GM12878 (cell line): ENCODE data around the gene DNTTIP2. TPM values are rescaled to one million over a fixed set of nuclear protein-coding genes. Genes with fewer than 3 reads are reported as not detected.

Source experiments
- ATAC-seq: fragments of 200-7000 bp; cut with Tn5 transposase; 3 replicates; pipeline ENCODE4 v1.9.1; 2020; ENCODE audit warnings: mild to moderate bottlenecking, moderate library complexity
- BruUV-seq: library from RNA; stranded (reverse); fragments of 400-500 nt; replicated peaks from 2 replicates; lab custom pipeline; 2021; lab: Mats Ljungman, UMichigan
- CTCF ChIA-PET: fragments of 300-600 bp; sonication (Branson Sonifier 250); formaldehyde crosslinking; extraction: SDS; loops from one replicate; lab custom pipeline; 2021; ENCODE audit warnings: inconsistent platforms; lab: Yijun Ruan, JAX
- POLR2A ChIA-PET: fragments of 350-600 bp; formaldehyde crosslinking; extraction: SDS; loops from one replicate; lab custom pipeline; 2021; ENCODE audit warnings: inconsistent platforms; lab: Charles Lee
- RAD21 ChIA-PET: fragments of 300-600 bp; sonication (Branson Sonifier 250); formaldehyde crosslinking; loops from one replicate; lab custom pipeline; 2023; ENCODE audit warnings: antibody characterized with exemption; ENCODE audit not compliant: unreplicated experiment; lab: Charles Lee
- SMC1A ChIA-PET: fragments of 300-600 bp; sonication (Branson Sonifier 250); formaldehyde crosslinking; loops from one replicate; lab custom pipeline; 2023; ENCODE audit not compliant: unreplicated experiment, uncharacterized antibody; lab: Charles Lee
- DNase-seq: peaks from one replicate; pipeline ENCODE4 v3.0.0-alpha.2; 2011; ENCODE audit warnings: low read depth, low spot score
- FAIRE-seq: peaks from 3 replicates; lab custom pipeline; 2011; peaks lifted over from hg19 to GRCh38; lab: Jason Lieb, UNC
- H2AFZ ChIP-seq: 2 replicates; pipeline ENCODE4 v1.6.0; 2011; ENCODE audit warnings: low read depth, low read length, control low read depth; ENCODE audit not compliant: control insufficient read depth
- H3K27ac ChIP-seq: 2 replicates; pipeline ENCODE4 v1.5.1; 2011; ENCODE audit warnings: control low read depth; ENCODE audit not compliant: control insufficient read depth, insufficient read depth
- H3K27me3 ChIP-seq, 2 experiments: replicated peaks in 1 of 2; 2 replicates each; pipeline versions ENCODE4 v1.6.0 to v1.6.1; 2011; ENCODE audit warnings: low read length in 1 of 2; ENCODE audit not compliant: control insufficient read depth in 2 of 2, insufficient read depth in 2 of 2
- H3K36me3 ChIP-seq, 2 experiments: 2 replicates each; pipeline ENCODE4 v1.5.1; 2011; ENCODE audit warnings: low read length in 1 of 2; ENCODE audit not compliant: control insufficient read depth in 2 of 2, insufficient read depth in 2 of 2
- H3K4me1 ChIP-seq: 2 replicates; pipeline ENCODE4 v1.6.1; 2011; ENCODE audit warnings: mild to moderate bottlenecking, low read length, moderate library complexity, mixed read lengths; ENCODE audit not compliant: control insufficient read depth, insufficient read depth
- H3K4me2 ChIP-seq: 2 replicates; pipeline ENCODE4 v1.6.0; 2011; ENCODE audit warnings: control low read depth; ENCODE audit not compliant: control insufficient read depth, insufficient read depth
- H3K4me3 ChIP-seq: fragments of 200-600 bp; sonication (generic); 2 replicates; pipeline ENCODE4 v1.5.1; 2016
- H3K79me2 ChIP-seq: 2 replicates; pipeline ENCODE4 v1.6.0; 2011; ENCODE audit warnings: low read length; ENCODE audit not compliant: control insufficient read depth, insufficient read depth
- H3K9ac ChIP-seq: 2 replicates; pipeline ENCODE4 v1.8.0; 2011; ENCODE audit warnings: low read length, control low read depth, mixed read lengths; ENCODE audit not compliant: control insufficient read depth, insufficient read depth
- H3K9me3 ChIP-seq: replicated peaks from 3 replicates; pipeline ENCODE4 v1.5.1; 2011; ENCODE audit warnings: mild to moderate bottlenecking, low read length; ENCODE audit not compliant: control insufficient read depth, insufficient read depth
- H4K20me1 ChIP-seq: 2 replicates; pipeline ENCODE4 v1.6.0; 2011; ENCODE audit not compliant: control insufficient read depth, insufficient read depth
- ASH2L ChIP-seq: fragments of 300-600, 200-600 bp; sonication (generic); IDR thresholded peaks from 2 replicates; pipeline ENCODE4 v1.6.1; 2017; ENCODE audit warnings: low read depth, mild to moderate bottlenecking, borderline replicate concordance
- CBFB ChIP-seq: IDR thresholded peaks from 2 replicates; pipeline ENCODE4 v1.6.1; 2016; ENCODE audit warnings: antibody characterized with exemption, low read depth
- CREB1 ChIP-seq: IDR thresholded peaks from 2 replicates; pipeline ENCODE4 v1.6.1; 2012; ENCODE audit warnings: low read depth, mild to moderate bottlenecking, inconsistent platforms
- HCFC1 ChIP-seq: fragments of 150-350 bp; IDR thresholded peaks from 2 replicates; pipeline ENCODE4 v1.6.1; 2014; ENCODE audit warnings: low read length
- KLF5 ChIP-seq: fragments of 450-650 bp; IDR thresholded peaks from 2 replicates; pipeline ENCODE4 v1.6.1; 2014; ENCODE audit warnings: mild to moderate bottlenecking; ENCODE audit not compliant: partially characterized antibody
- MYC ChIP-seq: IDR thresholded peaks from 2 replicates; pipeline ENCODE4 v1.6.1; 2011; ENCODE audit warnings: mild to moderate bottlenecking, low read length, moderate library complexity, inconsistent platforms; ENCODE audit not compliant: insufficient read depth, insufficient replicate concordance, insufficient read length, severe bottlenecking
- RAD51 ChIP-seq: fragments of 450-650 bp; IDR thresholded peaks from 2 replicates; pipeline ENCODE4 v1.6.1; 2016; ENCODE audit warnings: moderate library complexity, mild to moderate bottlenecking, inconsistent platforms
- SIN3A ChIP-seq: IDR thresholded peaks from 2 replicates; pipeline ENCODE4 v1.6.1; 2012; ENCODE audit warnings: low read depth, low read length, improper control_type of control experiment
- SMAD5 ChIP-seq: IDR thresholded peaks from 2 replicates; pipeline ENCODE4 v1.6.1; 2016; ENCODE audit warnings: antibody characterized with exemption, low read depth
- WGBS: methylation state at CpG from one replicate; pipeline ENCODE4 v1.1.6; 2016; ENCODE audit warnings: low lambda C conversion rate; ENCODE audit not compliant: insufficient replicate concordance, insufficient coverage; ENCODE audit errors: missing lambda C conversion rate; 5-methylcytosine and 5-hydroxymethylcytosine counted together
- in situ Hi-C: fragments of 300-500 bp; cut with MboI; formaldehyde crosslinking; loops from 9 replicates; pipeline ENCODE4 v1.14.3; 2018; ENCODE audit warnings: mixed read lengths
- intact Hi-C: fragments of 100-400 bp; cut with micrococcal nuclease; formaldehyde crosslinking; loops from one replicate; pipeline ENCODE4 v1.14.2; 2022; ENCODE audit not compliant: unreplicated experiment
- polyA plus RNA-seq, 11 experiments: library from polyadenylated mRNA; depleted of rRNA in 4 of 11; unstranded in 6 of 11; stranded (reverse) in 5 of 11; fragments of >200 nt; fragmentation: Nextera tagmentation in 4 of 11; fragmentation: Illumina TruSeq in 1 of 11; extraction: Ambion mirVana in 4 of 11; extraction: Trizol in 1 of 11; gene quantifications; 1 replicate in 1 of 11; 2 replicates in 10 of 11; pipeline versions ENCODE4 v1.2.1 to v1.2.3, GENCODE V29; 2011 to 2016; ENCODE audit warnings: inconsistent platforms in 2 of 11, missing spikeins in 2 of 11, low read depth in 1 of 11
- total RNA-seq, 4 experiments: library from RNA; depleted of rRNA in 3 of 4; stranded (reverse); fragments of >200 nt in 3 of 4; fragmentation: Illumina TruSeq in 1 of 4; extraction: Trizol in 1 of 4; gene quantifications; 2 replicates each; pipeline versions ENCODE4 v1.2.1 to v1.2.3, GENCODE V29; 2013 to 2021
- TF ChIP-seq, protein P1 (sequence below): IDR thresholded peaks from 2 replicates; pipeline ENCODE4 v1.6.1; 2011; ENCODE audit warnings: low read depth, mild to moderate bottlenecking, low read length, moderate library complexity, borderline replicate concordance; ENCODE audit errors: extremely low read depth
- TF ChIP-seq, protein P2 (sequence below): fragments of 450-650 bp; IDR thresholded peaks from 2 replicates; pipeline ENCODE4 v1.6.1; 2017; ENCODE audit warnings: mild to moderate bottlenecking, moderate library complexity
- TF ChIP-seq, protein P3 (sequence below): IDR thresholded peaks from 2 replicates; pipeline ENCODE4 v1.6.1; 2011; ENCODE audit warnings: low read depth, low read length, improper control_type of control experiment, borderline replicate concordance
- TF ChIP-seq, protein P4 (sequence below): IDR thresholded peaks from 2 replicates; pipeline ENCODE4 v1.6.1; 2012; ENCODE audit warnings: low read depth, low read length, improper control_type of control experiment

Gene DNTTIP2
- total and polyA plus RNA-seq, 10 of the 15 experiments (the other 5 are each of a cell fraction or from before 2014, with no cell fraction given) = 34.3 to 99.2 (median 74.9) TPM

DNA sequence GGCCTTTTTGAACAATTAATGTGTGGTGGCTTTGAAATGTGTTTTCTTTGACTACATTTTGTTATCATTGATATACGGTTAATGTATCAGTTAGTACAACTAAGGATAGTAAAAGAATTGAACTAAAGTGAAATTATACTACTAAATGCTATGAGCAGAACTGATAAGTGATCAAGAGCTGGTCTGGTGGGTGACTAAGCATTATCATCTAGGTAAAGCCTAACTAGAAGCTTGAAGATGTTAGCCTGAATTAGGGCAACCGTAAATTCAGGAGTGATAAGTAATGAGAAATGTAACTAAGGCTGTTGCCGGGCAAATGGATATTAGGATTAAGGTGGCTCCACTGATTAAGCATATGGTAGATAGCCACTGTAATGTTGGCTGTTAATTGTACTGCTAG is 46.2 kb upstream of the DNTTIP2 start:
- no TSS peak for BruUV-seq
- DNase-seq = no peak
- intact Hi-C loops = no loop called here
- Histone ChIP-seq H2AFZ (no peak overlapping the region), H3K4me1 (no peaks in the 10 kb centered on the region), H4K20me1 (no peaks in the 10 kb centered on the region), H3K4me3 (no peak overlapping the region), H3K36me3 (no peaks in the 10 kb centered on the region), H3K79me2 (no peaks in the 10 kb centered on the region), H3K9me3 (no peaks in the 10 kb centered on the region), H3K4me2 (no peak overlapping the region), H3K27me3 (no peaks in the 10 kb centered on the region), H3K9ac (no peak overlapping the region), H3K27ac (no peak overlapping the region)
- TF ChIP-seq, protein P1, sequence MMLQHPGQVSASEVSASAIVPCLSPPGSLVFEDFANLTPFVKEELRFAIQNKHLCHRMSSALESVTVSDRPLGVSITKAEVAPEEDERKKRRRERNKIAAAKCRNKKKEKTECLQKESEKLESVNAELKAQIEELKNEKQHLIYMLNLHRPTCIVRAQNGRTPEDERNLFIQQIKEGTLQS = no peak
- TF ChIP-seq ASH2L = no peak
- TF ChIP-seq MYC = no peak
- no peak for TF ChIP-seq SIN3A
- TF ChIP-seq, protein P2, sequence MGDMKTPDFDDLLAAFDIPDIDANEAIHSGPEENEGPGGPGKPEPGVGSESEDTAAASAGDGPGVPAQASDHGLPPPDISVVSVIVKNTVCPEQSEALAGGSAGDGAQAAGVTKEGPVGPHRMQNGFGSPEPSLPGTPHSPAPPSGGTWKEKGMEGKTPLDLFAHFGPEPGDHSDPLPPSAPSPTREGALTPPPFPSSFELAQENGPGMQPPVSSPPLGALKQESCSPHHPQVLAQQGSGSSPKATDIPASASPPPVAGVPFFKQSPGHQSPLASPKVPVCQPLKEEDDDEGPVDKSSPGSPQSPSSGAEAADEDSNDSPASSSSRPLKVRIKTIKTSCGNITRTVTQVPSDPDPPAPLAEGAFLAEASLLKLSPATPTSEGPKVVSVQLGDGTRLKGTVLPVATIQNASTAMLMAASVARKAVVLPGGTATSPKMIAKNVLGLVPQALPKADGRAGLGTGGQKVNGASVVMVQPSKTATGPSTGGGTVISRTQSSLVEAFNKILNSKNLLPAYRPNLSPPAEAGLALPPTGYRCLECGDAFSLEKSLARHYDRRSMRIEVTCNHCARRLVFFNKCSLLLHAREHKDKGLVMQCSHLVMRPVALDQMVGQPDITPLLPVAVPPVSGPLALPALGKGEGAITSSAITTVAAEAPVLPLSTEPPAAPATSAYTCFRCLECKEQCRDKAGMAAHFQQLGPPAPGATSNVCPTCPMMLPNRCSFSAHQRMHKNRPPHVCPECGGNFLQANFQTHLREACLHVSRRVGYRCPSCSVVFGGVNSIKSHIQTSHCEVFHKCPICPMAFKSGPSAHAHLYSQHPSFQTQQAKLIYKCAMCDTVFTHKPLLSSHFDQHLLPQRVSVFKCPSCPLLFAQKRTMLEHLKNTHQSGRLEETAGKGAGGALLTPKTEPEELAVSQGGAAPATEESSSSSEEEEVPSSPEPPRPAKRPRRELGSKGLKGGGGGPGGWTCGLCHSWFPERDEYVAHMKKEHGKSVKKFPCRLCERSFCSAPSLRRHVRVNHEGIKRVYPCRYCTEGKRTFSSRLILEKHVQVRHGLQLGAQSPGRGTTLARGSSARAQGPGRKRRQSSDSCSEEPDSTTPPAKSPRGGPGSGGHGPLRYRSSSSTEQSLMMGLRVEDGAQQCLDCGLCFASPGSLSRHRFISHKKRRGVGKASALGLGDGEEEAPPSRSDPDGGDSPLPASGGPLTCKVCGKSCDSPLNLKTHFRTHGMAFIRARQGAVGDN = no peak
- TF ChIP-seq CREB1 = no peak
- TF ChIP-seq CBFB = no peak
- TF ChIP-seq RAD51 = no peak
- no peak for TF ChIP-seq HCFC1
- TF ChIP-seq KLF5 = no peak
- TF ChIP-seq, protein P3, sequence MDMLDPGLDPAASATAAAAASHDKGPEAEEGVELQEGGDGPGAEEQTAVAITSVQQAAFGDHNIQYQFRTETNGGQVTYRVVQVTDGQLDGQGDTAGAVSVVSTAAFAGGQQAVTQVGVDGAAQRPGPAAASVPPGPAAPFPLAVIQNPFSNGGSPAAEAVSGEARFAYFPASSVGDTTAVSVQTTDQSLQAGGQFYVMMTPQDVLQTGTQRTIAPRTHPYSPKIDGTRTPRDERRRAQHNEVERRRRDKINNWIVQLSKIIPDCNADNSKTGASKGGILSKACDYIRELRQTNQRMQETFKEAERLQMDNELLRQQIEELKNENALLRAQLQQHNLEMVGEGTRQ = no peak
- TF ChIP-seq, protein P4, sequence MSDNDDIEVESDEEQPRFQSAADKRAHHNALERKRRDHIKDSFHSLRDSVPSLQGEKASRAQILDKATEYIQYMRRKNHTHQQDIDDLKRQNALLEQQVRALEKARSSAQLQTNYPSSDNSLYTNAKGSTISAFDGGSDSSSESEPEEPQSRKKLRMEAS = no peak
- TF ChIP-seq SMAD5 = no peak
- ChIA-PET SMC1A (no interaction called here), RAD21 (no interaction called here), POLR2A (interaction anchor here (0.6 kb wide), 1 partner anchor 781 kb away, joined by 3 read pairs; no protein-coding TSS in a partner anchor), CTCF (no interaction called here)
- 89% methylated on average over 3 of the region's 3 CpGs for WGBS
- in situ Hi-C loops = no loop called here
- no peak for FAIRE-seq
- ATAC-seq = no peak
